RWPE1 (cell line): Measurements from ENCODE around the gene ARFGEF3.
"Not testable (repeated sequence)": the region's sequence is repeated elsewhere in the genome, so short reads cannot be mapped to it uniquely, and the experiment has no call there.

Source experiments
- CTCF ChIA-PET: fragments of 350-600 bp; sonication (Branson Sonifier 250); formaldehyde crosslinking; extraction: SDS; loops from one replicate; lab custom pipeline; 2021; lab: Yijun Ruan, JAX
- POLR2A ChIA-PET: fragments of 400-600 bp; formaldehyde crosslinking; extraction: SDS; loops from one replicate; lab custom pipeline; 2020; ENCODE audit warnings: antibody characterized with exemption; ENCODE audit not compliant: low non-redundant PET; lab: Yijun Ruan, JAX
- DNase-seq: peaks from one replicate; pipeline ENCODE4 v3.0.0; 2012; ENCODE audit warnings: low spot score
- H3K27ac ChIP-seq: fragments of 450-650 bp; 2 replicates; pipeline ENCODE4 v1.5.1; 2017
- CTCF ChIP-seq: fragments of 450-650 bp; conservative IDR thresholded peaks from 2 replicates; pipeline ENCODE4 v1.5.1; 2017; ENCODE audit warnings: low read depth, mild to moderate bottlenecking

Gene ARFGEF3

DNA sequence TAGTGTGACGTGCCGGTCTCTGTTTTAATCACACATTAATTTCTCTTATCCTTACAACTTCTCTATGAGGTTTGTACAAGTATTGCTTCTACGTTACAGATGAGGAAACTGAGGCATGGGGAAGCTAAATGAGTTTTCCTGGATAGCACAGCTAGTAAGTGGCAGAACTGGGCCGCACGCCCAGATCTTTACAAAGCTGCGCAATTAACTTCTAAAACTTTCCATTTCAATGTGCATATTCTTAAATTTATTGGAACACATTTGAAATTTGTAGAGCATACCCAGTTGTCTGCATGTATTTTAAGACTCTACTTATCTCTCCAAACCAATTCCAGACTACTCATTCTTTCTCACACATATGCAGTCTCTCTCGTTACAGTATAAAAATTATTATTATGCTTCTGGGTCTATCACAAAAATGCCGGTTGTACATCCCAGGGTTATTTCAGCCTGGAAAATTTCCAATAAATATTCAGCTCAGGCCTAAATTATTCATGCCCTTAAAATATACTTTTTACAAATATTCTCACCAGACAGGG, 44.3 kb upstream of the ARFGEF3 start:
- no peak for TF ChIP-seq CTCF
- ChIA-PET CTCF (interaction anchor here (0.6 kb wide), 1 partner anchor 575 kb away, joined by 7 read pairs; no protein-coding TSS in a partner anchor), POLR2A (no interaction called here)
- DNase-seq = no peak
- H3K27ac ChIP-seq = no peak overlapping the region

DNA sequence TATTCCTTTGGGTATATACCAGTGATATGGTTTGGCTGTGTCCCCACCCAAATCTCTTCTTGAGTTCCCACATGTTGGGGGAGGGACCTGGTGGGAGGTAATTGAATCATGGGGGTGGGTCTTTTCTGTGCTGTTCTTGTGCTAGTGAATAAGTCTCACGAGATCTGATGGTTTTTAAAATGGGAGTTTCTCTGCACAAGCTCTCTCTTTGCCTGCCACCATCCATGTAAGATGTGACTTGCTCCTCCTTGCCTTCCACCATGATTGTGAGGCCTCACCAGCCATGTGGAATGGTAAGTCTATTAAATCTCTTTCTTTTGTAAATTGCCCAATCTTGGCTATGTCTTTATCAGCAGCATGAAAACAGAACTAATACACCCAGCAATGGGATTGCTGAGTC, 42.5 kb upstream of the ARFGEF3 start:
- POLR2A ChIA-PET, CTCF ChIA-PET, DNase-seq, H3K27ac ChIP-seq: not testable (repeated sequence)

GRCh38 chr6:138119976-138120375, 41.8 kb upstream of the ARFGEF3 start:
- ChIA-PET CTCF (no interaction called here), POLR2A (no interaction called here)
- no peak overlapping the region for H3K27ac ChIP-seq
- no peak for TF ChIP-seq CTCF
- no peak for DNase-seq

- no peak for TF ChIP-seq CTCF
- ChIA-PET POLR2A (no interaction called here), CTCF (interaction anchor here (0.7 kb wide), 1 partner anchor 9 kb away, joined by 3 read pairs; no protein-coding TSS in a partner anchor)
- no peak overlapping the region for H3K27ac ChIP-seq
- DNase-seq = no peak
Measured at GRCh38 chr6:138124096-138124495, 37.6 kb upstream of the ARFGEF3 start.

- POLR2A ChIA-PET = no interaction called here
- DNase-seq = no peak
- CTCF ChIA-PET = interaction anchor here (0.7 kb wide), 1 partner anchor 17 kb away, joined by 3 read pairs; no protein-coding TSS in a partner anchor
- H3K27ac ChIP-seq = no peak overlapping the region
- TF ChIP-seq CTCF = no peak
Measured at GRCh38 chr6:138128096-138128495, 33.6 kb upstream of the ARFGEF3 start.

DNA sequence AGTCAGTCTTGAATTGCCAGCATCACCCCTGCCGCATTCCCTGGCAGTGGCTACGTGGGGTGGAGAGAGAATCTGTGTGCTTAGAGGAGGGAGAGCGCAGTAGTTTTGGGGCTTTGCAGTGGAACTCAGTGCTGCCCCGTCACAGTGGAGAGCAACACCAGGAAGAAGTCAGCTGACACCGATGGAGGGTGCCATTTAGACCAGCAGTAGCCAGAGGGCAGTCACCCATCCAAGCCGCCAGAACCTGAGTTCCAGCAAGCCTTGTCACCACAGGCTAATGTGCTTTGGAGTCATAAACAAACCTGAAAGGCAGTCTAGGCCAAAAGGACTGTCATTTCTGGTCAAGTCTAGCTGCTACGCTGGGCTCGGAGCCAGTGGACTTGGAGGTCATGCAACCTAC, 32.5 kb upstream of the ARFGEF3 start:
- CTCF ChIA-PET = no interaction called here
- POLR2A ChIA-PET = no interaction called here
- no peak for TF ChIP-seq CTCF
- no peak overlapping the region for H3K27ac ChIP-seq
- DNase-seq = no peak

DNA sequence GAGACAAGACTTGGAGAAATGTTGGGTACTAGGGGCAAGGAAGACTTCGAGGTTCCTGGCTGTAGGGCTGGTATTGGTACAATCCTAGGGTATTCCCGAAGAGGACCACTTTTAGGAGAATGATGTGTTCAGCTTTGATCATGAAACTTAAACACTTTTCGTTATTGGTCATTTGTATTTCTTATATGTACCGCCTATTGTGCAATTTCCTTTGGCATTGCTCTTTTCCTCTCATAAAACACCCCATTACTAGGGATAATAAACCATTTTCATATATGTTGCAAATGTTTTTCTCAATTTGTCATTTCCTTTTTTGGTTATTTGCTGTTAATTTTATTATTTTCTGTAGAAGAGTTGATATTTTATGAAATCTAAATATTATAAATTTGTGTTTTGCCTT, 18.9 kb upstream of the ARFGEF3 start:
- H3K27ac ChIP-seq = no peak overlapping the region
- TF ChIP-seq CTCF = no peak
- POLR2A ChIA-PET = no interaction called here
- CTCF ChIA-PET = interaction anchor here (0.5 kb wide), 1 partner anchor 1156 kb away, joined by 3 read pairs; no protein-coding TSS in a partner anchor
- no peak for DNase-seq
